ENCODE measurements around the gene THEM5.

- no peak for TF ChIP-seq MYC (IDR thresholded peaks at IDR 0.05; ENCODE audit: low read depth, low read length)
- TF ChIP-seq POLR2A (IDR thresholded peaks at IDR 0.05; ENCODE audit: extremely low read depth, insufficient read length): no peak
- TF ChIP-seq CTCF (IDR thresholded peaks at IDR 0.05; ENCODE audit: low read depth, low read length): no peak
- TF ChIP-seq MAX (IDR thresholded peaks at IDR 0.05; ENCODE audit: low read depth, low read length): no peak
Observed at GRCh38 chr1:151807131-151807530, 46.4 kb downstream of the THEM5 start.
